ENCODE measurements around the gene CHSY3. TPM values are rescaled to one million over a fixed set of nuclear protein-coding genes. Genes with fewer than 3 reads are reported as not detected.

CHSY3 gene
- total RNA-seq, 2 donors from 2014 or later = 24.3 to 28.3 TPM

DNA sequence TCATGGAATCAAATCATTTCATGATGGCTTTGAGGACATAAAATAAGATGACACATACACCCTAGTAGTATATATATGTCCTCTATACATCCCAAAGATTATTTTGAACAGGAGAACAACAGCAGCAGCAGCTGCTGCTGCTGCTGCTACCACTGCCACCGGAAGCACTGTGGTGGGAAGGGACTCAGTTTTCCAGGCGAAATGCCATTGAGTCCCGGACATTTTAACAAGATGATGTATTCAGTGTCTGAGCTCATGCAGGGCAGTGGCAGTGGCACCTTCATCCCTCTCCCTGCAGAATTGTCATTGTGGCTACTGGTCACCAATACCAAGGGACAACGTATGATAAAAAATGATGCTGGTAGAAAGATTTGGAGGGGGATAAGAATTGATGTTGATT, 151.3 kb downstream of the CHSY3 start:
- Histone ChIP-seq H3K27me3 (replicated peaks; ENCODE audit: insufficient read depth) (no peaks in the 10 kb centered on the region), H3K36me3 (no peaks in the 10 kb centered on the region), H3K27ac (peak overlapping the region in 1 of 2 donors; percentile 45), H3K4me3 (no peak overlapping the region), H3K4me1 (ENCODE audit: control insufficient read depth in 1 of 2, low read depth in 2 of 2) (peaks cover 9 to 38% of the 10 kb centered on the region in 2 donors), H3K9me3 (no peaks in the 10 kb centered on the region)
- peak; percentile 92 for ATAC-seq (ENCODE audit: insufficient number of reproducible peaks, low FRiP score, low read depth)
- TF ChIP-seq, protein P1, sequence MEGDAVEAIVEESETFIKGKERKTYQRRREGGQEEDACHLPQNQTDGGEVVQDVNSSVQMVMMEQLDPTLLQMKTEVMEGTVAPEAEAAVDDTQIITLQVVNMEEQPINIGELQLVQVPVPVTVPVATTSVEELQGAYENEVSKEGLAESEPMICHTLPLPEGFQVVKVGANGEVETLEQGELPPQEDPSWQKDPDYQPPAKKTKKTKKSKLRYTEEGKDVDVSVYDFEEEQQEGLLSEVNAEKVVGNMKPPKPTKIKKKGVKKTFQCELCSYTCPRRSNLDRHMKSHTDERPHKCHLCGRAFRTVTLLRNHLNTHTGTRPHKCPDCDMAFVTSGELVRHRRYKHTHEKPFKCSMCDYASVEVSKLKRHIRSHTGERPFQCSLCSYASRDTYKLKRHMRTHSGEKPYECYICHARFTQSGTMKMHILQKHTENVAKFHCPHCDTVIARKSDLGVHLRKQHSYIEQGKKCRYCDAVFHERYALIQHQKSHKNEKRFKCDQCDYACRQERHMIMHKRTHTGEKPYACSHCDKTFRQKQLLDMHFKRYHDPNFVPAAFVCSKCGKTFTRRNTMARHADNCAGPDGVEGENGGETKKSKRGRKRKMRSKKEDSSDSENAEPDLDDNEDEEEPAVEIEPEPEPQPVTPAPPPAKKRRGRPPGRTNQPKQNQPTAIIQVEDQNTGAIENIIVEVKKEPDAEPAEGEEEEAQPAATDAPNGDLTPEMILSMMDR (IDR thresholded peaks at IDR 0.05) = no peak
- DNase-seq (ENCODE audit: low spot score) = no peak

DNA sequence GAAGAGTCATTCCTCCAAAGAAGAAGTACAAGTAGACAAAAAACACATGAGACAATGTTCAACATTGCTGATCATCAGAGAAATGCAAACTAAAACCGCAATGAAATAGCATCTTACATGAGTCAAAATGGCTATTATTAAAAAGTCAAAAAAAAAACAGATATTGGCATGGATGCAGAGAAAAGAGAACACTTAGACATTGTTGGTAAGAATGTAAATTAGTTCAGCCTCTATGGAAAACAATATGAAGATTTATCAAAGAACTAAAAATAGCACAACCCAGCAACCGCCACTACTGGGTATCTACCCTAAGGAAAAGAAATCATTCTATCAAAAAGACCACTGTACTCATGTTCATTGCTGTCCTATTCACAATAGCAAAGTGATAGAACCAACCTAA, 157.5 kb downstream of the CHSY3 start:
- no peak for ATAC-seq (ENCODE audit: insufficient number of reproducible peaks, low FRiP score, low read depth)

DNA sequence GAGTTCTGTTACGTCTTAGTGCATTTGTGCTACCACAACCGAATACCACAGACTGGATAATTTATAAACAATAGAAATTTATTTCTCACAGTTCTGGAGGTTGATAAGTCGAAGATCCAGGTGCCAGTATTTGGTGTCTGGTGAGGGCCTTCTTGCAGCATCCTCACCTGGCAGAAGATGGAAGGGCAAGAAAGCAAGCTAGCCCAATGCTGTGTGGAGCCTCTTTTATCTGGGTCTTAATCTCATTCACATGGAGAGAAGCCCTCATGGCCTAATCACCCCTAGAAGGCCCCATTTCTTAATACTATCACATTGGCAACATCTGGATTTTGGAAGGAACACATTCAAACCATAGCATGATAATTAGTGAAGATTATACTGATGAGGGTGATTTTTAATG, 159.3 kb downstream of the CHSY3 start:
- no peaks in the 10 kb centered on the region for H3K27me3 ChIP-seq (replicated peaks; ENCODE audit: insufficient read depth)
- no peak overlapping the region for H3K4me3 ChIP-seq
- H3K36me3 ChIP-seq = no peaks in the 10 kb centered on the region
- no peaks in the 10 kb centered on the region for H3K9me3 ChIP-seq
- DNase-seq (ENCODE audit: low spot score) (no peak), ATAC-seq (ENCODE audit: insufficient number of reproducible peaks, low FRiP score, low read depth) (no peak)
- peaks cover 7 to 40% of the 10 kb centered on the region in 2 donors for H3K4me1 ChIP-seq (ENCODE audit: control insufficient read depth in 1 of 2, low read depth in 2 of 2)
- no peak overlapping the region for H3K27ac ChIP-seq
- TF ChIP-seq, protein P1 (IDR thresholded peaks at IDR 0.05) = no peak

More for the DNA sequence above, 157.5 kb downstream of the CHSY3 start:
- TF ChIP-seq, protein P1 (IDR thresholded peaks at IDR 0.05) = no peak
- DNase-seq (ENCODE audit: low spot score) = no peak
- no peaks in the 10 kb centered on the region for H3K9me3 ChIP-seq
- H3K36me3 ChIP-seq = no peaks in the 10 kb centered on the region
- H3K4me1 ChIP-seq (ENCODE audit: control insufficient read depth in 1 of 2, low read depth in 2 of 2) = peaks cover 2 to 26% of the 10 kb centered on the region in 2 donors
- no peaks in the 10 kb centered on the region for H3K27me3 ChIP-seq (replicated peaks; ENCODE audit: insufficient read depth)
- no peak overlapping the region for H3K27ac ChIP-seq
- H3K4me3 ChIP-seq = no peak overlapping the region

DNA sequence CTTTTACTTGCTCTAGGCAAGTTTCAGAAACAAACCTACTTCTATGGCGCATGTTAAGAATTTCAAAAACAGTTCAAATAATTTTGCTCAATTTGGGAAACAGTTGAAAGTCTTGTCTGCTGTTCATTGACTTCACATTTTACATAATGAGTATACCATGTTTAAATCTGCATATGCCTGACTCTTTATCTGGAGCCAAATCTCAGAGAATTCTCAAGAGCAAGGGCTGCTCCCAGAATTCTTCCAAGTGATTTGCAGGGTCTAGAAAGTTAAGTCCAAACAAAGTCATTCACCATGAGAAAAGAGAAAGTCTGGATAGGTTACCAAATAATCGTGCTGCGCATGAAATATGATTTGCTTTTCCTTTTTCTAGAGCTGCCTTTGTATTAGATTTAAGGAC, 160.2 kb downstream of the CHSY3 start:
- no peaks in the 10 kb centered on the region for H3K27me3 ChIP-seq (replicated peaks; ENCODE audit: insufficient read depth)
- DNase-seq (ENCODE audit: low spot score) (no peak), ATAC-seq (ENCODE audit: insufficient number of reproducible peaks, low FRiP score, low read depth) (no peak)
- H3K4me1 ChIP-seq (ENCODE audit: control insufficient read depth in 1 of 2, low read depth in 2 of 2) = peaks cover 7 to 40% of the 10 kb centered on the region in 2 donors
- TF ChIP-seq, protein P1 (IDR thresholded peaks at IDR 0.05) = no peak
- H3K27ac ChIP-seq = peak overlapping the region; percentile 72 to 84
- no peak overlapping the region for H3K4me3 ChIP-seq
- no peaks in the 10 kb centered on the region for H3K36me3 ChIP-seq
- no peaks in the 10 kb centered on the region for H3K9me3 ChIP-seq

DNA sequence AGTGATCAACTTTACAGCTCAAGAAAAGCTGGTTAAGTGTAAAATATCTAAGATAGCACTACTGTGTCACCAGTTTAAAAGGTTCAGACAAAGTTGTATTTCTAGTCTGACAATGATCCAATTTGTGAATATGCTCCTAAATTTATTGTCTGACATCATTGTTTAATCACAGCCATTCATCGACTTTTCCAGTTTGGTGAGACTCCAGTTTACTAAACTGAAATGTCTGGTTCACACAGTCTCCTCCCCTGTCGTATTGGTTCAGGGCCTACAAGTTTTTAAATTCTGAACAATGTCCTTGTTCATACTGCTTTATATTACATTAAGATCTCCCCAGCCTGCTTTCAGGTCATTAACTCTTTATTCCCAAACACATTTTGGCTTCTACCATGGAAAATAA, 161.4 kb downstream of the CHSY3 start:
- DNase-seq (ENCODE audit: low spot score) (no peak), ATAC-seq (ENCODE audit: insufficient number of reproducible peaks, low FRiP score, low read depth) (peak; percentile 53)
- H3K27me3 ChIP-seq (replicated peaks; ENCODE audit: insufficient read depth) = no peaks in the 10 kb centered on the region
- peak overlapping the region; percentile 72 to 84 for H3K27ac ChIP-seq
- H3K4me1 ChIP-seq (ENCODE audit: control insufficient read depth in 1 of 2, low read depth in 2 of 2) = peaks cover 7 to 40% of the 10 kb centered on the region in 2 donors
- H3K9me3 ChIP-seq = no peaks in the 10 kb centered on the region
- H3K4me3 ChIP-seq = no peak overlapping the region
- TF ChIP-seq, protein P1 (IDR thresholded peaks at IDR 0.05) = no peak
- no peaks in the 10 kb centered on the region for H3K36me3 ChIP-seq

Measured in thoracic aorta (tissue), 2 donors.